ENCODE data around the gene TMEM18. TPM values are rescaled to one million over a fixed set of nuclear protein-coding genes. Genes with fewer than 3 reads are reported as not detected.

The TMEM18 gene
- total RNA-seq, 1 donor from 2014 or later: 50.0 TPM

GRCh38 chr2:670637-671036, 6.6 kb downstream of the TMEM18 start:
- Histone ChIP-seq H2AFZ (replicated peaks) (no peak overlapping the region), H3K4me3 (no peak overlapping the region), H3K4me1 (peaks cover under 1% of the 10 kb centered on the region), H4K20me1 (ENCODE audit: low read depth) (peaks cover 15% of the 10 kb centered on the region), H3K27me3 (no peaks in the 10 kb centered on the region), H3K79me2 (ENCODE audit: low read depth) (peaks cover 29% of the 10 kb centered on the region), H3K27ac (no peak overlapping the region), H3K36me3 (peaks cover 13% of the 10 kb centered on the region), H3K9ac (no peak overlapping the region), H3F3A (ENCODE audit: low read depth) (no peaks in the 10 kb centered on the region), H3K4me2 (no peak overlapping the region), H3K9me3 (ENCODE audit: low read depth) (peaks cover 6% of the 10 kb centered on the region)
- H3K4me3 Mint-ChIP-seq: peak overlapping the region; percentile 18
- peaks cover 41% of the 10 kb centered on the region for H3K36me3 Mint-ChIP-seq
- H3K9me3 Mint-ChIP-seq: peaks cover 14% of the 10 kb centered on the region
- H3K4me1 Mint-ChIP-seq: peaks cover 25% of the 10 kb centered on the region
- H3K27ac Mint-ChIP-seq: peak overlapping the region; percentile 64
- TF ChIP-seq EZH2phosphoT487 (IDR thresholded peaks at IDR 0.05): no peak
- TF ChIP-seq CTCF (IDR thresholded peaks at IDR 0.05): no peak
- TF ChIP-seq EZH2 (IDR thresholded peaks at IDR 0.05): no peak
- DNase-seq (ENCODE audit: low spot score): no peak
- H3K27me3 Mint-ChIP-seq (ENCODE audit: insufficient read depth, low read depth): peaks cover 4% of the 10 kb centered on the region

- H3K4me2 ChIP-seq: no peak overlapping the region
- peaks cover 52% of the 10 kb centered on the region for H3K36me3 Mint-ChIP-seq
Observed at GRCh38 chr2:669323-669722, 7.9 kb downstream of the TMEM18 start.

GRCh38 chr2:668000-668398, 9.2 kb downstream of the TMEM18 start:
- Mint-ChIP-seq H3K4me1 (peaks cover 5% of the 10 kb centered on the region), H3K27ac (no peak overlapping the region), H3K4me3 (no peak overlapping the region), H3K27me3 (ENCODE audit: insufficient read depth, low read depth) (peaks cover 4% of the 10 kb centered on the region), H3K36me3 (peaks cover 60% of the 10 kb centered on the region), H3K9me3 (peaks cover 24% of the 10 kb centered on the region)
- Histone ChIP-seq H3K4me1 (no peaks in the 10 kb centered on the region), H3K9me3 (ENCODE audit: low read depth) (peaks cover 6% of the 10 kb centered on the region), H3K36me3 (peaks cover 13% of the 10 kb centered on the region), H3F3A (ENCODE audit: low read depth) (no peaks in the 10 kb centered on the region), H3K79me2 (ENCODE audit: low read depth) (peaks cover 5% of the 10 kb centered on the region), H2AFZ (replicated peaks) (no peak overlapping the region), H3K4me2 (no peak overlapping the region), H3K4me3 (no peak overlapping the region), H3K9ac (no peak overlapping the region), H4K20me1 (ENCODE audit: low read depth) (no peaks in the 10 kb centered on the region), H3K27me3 (no peaks in the 10 kb centered on the region), H3K27ac (no peak overlapping the region)
- no peak for DNase-seq (ENCODE audit: low spot score)
- TF ChIP-seq EZH2 (IDR thresholded peaks at IDR 0.05) (no peak), CTCF (IDR thresholded peaks at IDR 0.05) (no peak), EZH2phosphoT487 (IDR thresholded peaks at IDR 0.05) (no peak)

More at GRCh38 chr2:669323-669722, 7.9 kb downstream of the TMEM18 start:
- TF ChIP-seq EZH2phosphoT487 (IDR thresholded peaks at IDR 0.05) (no peak), CTCF (IDR thresholded peaks at IDR 0.05) (no peak), EZH2 (IDR thresholded peaks at IDR 0.05) (no peak)
- peaks cover 16% of the 10 kb centered on the region for H3K79me2 ChIP-seq (ENCODE audit: low read depth)
- H3K9me3 ChIP-seq (ENCODE audit: low read depth): peaks cover 6% of the 10 kb centered on the region
- Mint-ChIP-seq H3K4me1 (peaks cover 14% of the 10 kb centered on the region), H3K9me3 (peaks cover 24% of the 10 kb centered on the region), H3K27ac (no peak overlapping the region), H3K27me3 (ENCODE audit: insufficient read depth, low read depth) (peaks cover 4% of the 10 kb centered on the region), H3K4me3 (no peak overlapping the region)
- H3K36me3 ChIP-seq: peaks cover 13% of the 10 kb centered on the region
- no peaks in the 10 kb centered on the region for H3F3A ChIP-seq (ENCODE audit: low read depth)
- no peak overlapping the region for H3K9ac ChIP-seq
- H4K20me1 ChIP-seq (ENCODE audit: low read depth): peaks cover 3% of the 10 kb centered on the region
- H3K4me1 ChIP-seq: no peaks in the 10 kb centered on the region
- DNase-seq (ENCODE audit: low spot score): no peak
- H3K27ac ChIP-seq: no peak overlapping the region
- H3K4me3 ChIP-seq: no peak overlapping the region
- H3K27me3 ChIP-seq: no peaks in the 10 kb centered on the region
- no peak overlapping the region for H2AFZ ChIP-seq (replicated peaks)

Measured in neural progenitor cell (in vitro differentiated cells).